Activated naive CD4-positive, alpha-beta T cell treated with anti-CD3 and anti-CD28 coated beads, Interleukin-2, amount 50 U/mL, for 72 hours (primary cell): ENCODE measurements around the gene OGFRL1. TPM values are rescaled to one million over a fixed set of nuclear protein-coding genes. Genes with fewer than 3 reads are reported as not detected.
"Not testable (repeated sequence)": the region's sequence is repeated elsewhere in the genome, so short reads cannot be mapped to it uniquely, and the experiment has no call there.

ENCODE experiments used
- ATAC-seq, 2 donors: fragments of 150-1000 bp; cut with Tn5 transposase; 2 replicates each; pipeline ENCODE4 v1.10.0; 2021; ENCODE audit warnings: mild to moderate bottlenecking in 2 of 2, moderate library complexity in 2 of 2
- DNase-seq, 2 donors: peaks; one replicate each; pipeline ENCODE4 v3.0.0; 2021 to 2022; ENCODE audit warnings: low spot score in 2 of 2
- H3K27ac Mint-ChIP-seq, 2 donors: one replicate each; pipeline ENCODE4 v1.8.0; 2022; ENCODE audit warnings: mild to moderate bottlenecking in 2 of 2, mixed read lengths in 2 of 2
- H3K36me3 Mint-ChIP-seq, 2 donors: one replicate each; pipeline ENCODE4 v1.8.0; 2022; ENCODE audit warnings: mixed read lengths in 2 of 2
- H3K9me3 Mint-ChIP-seq, 2 donors: one replicate each; pipeline ENCODE4 v1.8.0; 2022; ENCODE audit warnings: mixed read lengths in 2 of 2
- total RNA-seq, 2 donors: library from RNA; stranded (reverse); gene quantifications; one replicate each; pipeline ENCODE4 v1.2.3, GENCODE V29; 2022

Gene OGFRL1
- 1 to 10 TPM; 1.3 to 4.2 TPM for total RNA-seq

DNA sequence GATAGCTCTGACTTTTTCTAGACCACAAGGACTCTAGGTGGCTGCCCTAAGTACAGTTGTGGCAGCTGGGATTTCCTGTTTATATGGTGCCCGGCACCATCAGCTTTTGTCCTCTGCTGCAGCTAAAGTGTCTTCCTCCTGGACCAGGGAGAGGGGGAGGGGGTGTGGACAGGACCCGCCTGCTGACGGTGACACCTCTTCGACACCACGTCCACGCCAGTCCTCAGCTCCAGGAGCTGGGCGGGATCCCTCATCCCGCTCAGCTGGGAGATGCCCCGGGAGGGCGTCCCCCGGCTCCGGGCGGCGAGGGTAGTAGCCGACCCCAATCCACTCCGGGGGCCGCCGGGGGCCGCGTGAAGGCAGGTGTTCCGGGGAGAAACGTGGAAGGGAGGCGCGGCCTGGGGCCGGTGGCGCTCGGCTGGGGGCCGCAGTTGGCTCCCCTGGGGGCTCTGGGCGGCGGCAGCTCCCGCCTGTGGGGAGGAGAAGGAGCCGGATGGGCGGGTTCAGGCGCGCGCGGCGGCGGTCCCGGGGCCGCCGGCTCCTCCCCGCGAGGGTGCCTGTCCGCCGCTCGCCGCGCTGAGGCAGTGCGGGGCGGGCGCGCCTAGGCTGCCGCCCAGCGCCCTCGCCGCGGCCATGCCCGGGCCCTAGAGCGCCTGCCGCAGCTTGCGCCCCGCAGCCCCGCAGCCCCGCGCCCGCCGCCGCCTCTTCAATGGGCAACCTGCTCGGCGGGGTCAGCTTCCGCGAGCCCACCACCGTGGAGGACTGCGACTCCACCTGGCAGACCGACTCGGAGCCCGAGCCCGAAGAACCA lies at the start of gene OGFRL1:
OGFRL1 (plus strand) TSS at position 584 of the 811 bp plus-strand sequence; CDS start at position 710, 126 bp downstream.
- ATAC-seq = peak; percentile 88 to 91
- DNase-seq = peak; percentile 65 to 75
- H3K27ac Mint-ChIP-seq = peak within 1 kb of the TSS; percentile 61 to 92
- H3K36me3 Mint-ChIP-seq = peaks cover 0 to 17% of the 10 kb centered on the region in 2 donors
- no peaks in the 10 kb centered on the region for H3K9me3 Mint-ChIP-seq

DNA sequence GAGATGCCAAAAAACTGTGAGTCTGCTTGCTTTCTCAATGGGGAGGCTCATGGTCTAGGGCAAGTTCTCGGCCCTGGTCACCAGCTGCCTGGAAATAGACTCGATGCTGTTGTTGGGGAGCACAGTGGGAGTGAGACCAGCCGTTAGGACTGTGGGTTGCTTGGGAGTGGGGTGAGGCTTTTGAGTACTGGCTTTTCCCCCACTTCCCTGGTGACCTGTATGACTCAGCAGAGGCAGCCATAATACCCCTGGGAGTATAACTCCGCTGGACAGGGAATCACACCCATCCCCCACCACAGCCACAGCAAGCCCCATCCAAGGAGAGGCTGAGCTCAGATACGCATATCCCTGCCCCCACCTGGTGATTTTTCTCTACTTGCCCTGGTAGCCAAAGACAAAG lies 48.9 kb upstream of the OGFRL1 start:
- Mint-ChIP-seq H3K36me3 (peaks cover 0 to 7% of the 10 kb centered on the region in 2 donors), H3K9me3 (no peaks in the 10 kb centered on the region), H3K27ac (no peak overlapping the region)
- no peak for DNase-seq
- no peak for ATAC-seq

GRCh38 chr6:71245265-71246049 lies 43.2 kb upstream of the OGFRL1 start:
- no peak overlapping the region for H3K27ac Mint-ChIP-seq
- ATAC-seq (no peak), DNase-seq (no peak)
- no peaks in the 10 kb centered on the region for H3K9me3 Mint-ChIP-seq
- H3K36me3 Mint-ChIP-seq = no peaks in the 10 kb centered on the region

DNA sequence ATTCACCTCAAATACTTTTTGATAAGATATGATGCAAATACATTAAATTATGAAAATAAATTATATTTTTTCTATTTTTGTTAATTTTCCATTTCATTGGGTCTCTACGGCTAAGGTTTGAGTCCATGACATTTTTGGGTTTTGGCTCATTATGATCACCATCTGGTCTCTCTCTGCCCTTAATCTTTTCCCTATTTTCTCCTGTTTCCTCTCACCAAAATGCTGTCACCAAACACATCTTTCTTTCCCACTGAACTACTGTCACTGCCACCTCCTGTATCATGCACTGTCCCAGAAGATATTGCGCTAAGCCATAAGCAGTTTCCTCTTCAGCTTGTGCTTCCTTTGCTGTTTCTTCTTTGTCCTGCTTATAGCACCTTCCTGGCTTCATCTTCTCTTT lies 42.0 kb upstream of the OGFRL1 start:
- DNase-seq = no peak
- Mint-ChIP-seq H3K27ac (no peak overlapping the region), H3K36me3 (no peaks in the 10 kb centered on the region), H3K9me3 (no peaks in the 10 kb centered on the region)
- no peak for ATAC-seq

- ATAC-seq (no peak), DNase-seq (no peak)
- no peaks in the 10 kb centered on the region for H3K9me3 Mint-ChIP-seq
- H3K36me3 Mint-ChIP-seq = no peaks in the 10 kb centered on the region
- no peak overlapping the region for H3K27ac Mint-ChIP-seq
These were observed 40.3 kb upstream of the OGFRL1 start for GRCh38 chr6:71248306-71248765.

DNA sequence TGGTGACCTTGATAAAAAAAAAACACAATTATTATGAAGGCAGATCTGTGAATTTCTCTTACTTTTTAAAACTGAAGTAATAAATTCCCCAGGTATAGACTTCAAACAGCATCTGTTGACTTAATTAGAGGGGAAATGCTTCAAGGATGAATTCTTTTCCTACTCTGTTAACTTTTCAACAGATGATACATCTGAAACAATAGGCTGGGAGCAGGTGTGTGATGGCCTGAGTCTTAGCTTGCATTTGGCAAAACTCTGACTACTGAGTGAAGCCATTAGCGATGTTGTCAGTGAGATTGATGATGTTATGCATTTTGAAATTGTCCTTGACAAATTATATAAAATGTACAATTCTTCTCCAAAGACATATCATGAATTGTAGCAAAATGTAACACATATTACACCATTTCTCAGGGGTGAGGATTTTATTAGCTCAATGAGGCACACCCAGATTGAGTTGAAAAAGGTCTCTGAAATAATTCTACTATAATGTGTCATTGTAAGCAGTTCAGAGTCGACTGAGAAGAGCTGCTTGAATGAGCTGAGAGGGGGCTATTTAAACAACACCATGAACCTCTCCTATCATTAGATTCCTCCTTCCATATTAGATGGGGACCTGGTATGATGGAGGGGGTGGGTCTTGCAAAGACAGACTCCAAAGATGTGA lies 39.6 kb upstream of the OGFRL1 start:
- Mint-ChIP-seq H3K27ac (no peak overlapping the region), H3K36me3 (no peaks in the 10 kb centered on the region), H3K9me3 (no peaks in the 10 kb centered on the region)
- DNase-seq (no peak), ATAC-seq (no peak)

DNA sequence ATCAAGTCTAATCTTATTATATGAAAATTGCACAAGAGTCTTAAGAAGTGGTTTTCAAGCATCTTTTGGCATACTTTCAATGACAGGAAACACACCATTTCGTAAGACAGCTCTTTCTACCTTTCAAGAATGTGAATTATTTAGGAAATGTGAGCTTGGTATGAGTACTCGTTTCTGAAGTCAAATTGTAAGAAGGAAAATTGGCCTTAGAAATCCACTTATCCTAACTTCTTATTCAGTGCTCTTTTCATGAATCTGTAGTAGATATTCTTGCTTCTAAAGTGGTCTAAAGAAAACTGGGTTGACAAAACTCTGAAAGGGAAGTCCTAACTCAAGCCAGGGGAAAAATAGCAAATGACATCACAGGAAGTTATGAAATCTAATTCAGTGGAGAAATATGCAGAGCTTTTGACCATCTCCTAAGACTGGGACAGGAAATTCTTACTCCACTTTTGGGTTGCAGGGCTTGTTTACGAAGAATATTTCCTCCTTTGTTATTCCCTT lies 38.5 kb upstream of the OGFRL1 start:
- no peak overlapping the region for H3K27ac Mint-ChIP-seq
- ATAC-seq (no peak), DNase-seq (no peak)
- no peaks in the 10 kb centered on the region for H3K36me3 Mint-ChIP-seq
- no peaks in the 10 kb centered on the region for H3K9me3 Mint-ChIP-seq

DNA sequence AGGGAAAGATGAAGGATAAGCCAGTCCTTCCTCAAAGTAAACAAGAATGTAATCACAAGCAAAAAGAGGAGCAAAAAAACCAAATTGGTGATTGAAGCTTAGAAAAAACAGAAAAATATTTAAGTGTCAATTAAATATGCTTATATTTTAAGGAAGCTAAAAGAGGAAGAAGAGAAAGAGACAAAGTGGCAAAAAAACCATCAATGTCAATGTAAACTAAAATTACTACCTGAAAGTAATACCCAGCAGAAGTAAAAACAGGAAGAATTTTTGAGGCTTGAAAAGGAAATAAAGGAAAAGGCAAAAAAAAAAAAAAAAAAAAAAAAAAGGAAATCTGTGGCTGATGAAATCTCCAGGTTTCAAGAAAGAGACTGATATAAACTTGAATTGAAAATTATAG lies 36.2 kb upstream of the OGFRL1 start:
- DNase-seq (no peak), ATAC-seq (no peak)
- H3K27ac Mint-ChIP-seq = no peak overlapping the region
- H3K36me3 Mint-ChIP-seq = no peaks in the 10 kb centered on the region
- no peaks in the 10 kb centered on the region for H3K9me3 Mint-ChIP-seq

GRCh38 chr6:71252960-71253359 lies 35.7 kb upstream of the OGFRL1 start:
- no peak overlapping the region for H3K27ac Mint-ChIP-seq
- no peak for ATAC-seq
- DNase-seq = no peak
- no peaks in the 10 kb centered on the region for H3K9me3 Mint-ChIP-seq
- no peaks in the 10 kb centered on the region for H3K36me3 Mint-ChIP-seq

- H3K27ac Mint-ChIP-seq = no peak overlapping the region
- ATAC-seq (no peak), DNase-seq (no peak)
- H3K9me3 Mint-ChIP-seq = no peaks in the 10 kb centered on the region
- no peaks in the 10 kb centered on the region for H3K36me3 Mint-ChIP-seq
These were observed 34.3 kb upstream of the OGFRL1 start for GRCh38 chr6:71254323-71254722.

DNA sequence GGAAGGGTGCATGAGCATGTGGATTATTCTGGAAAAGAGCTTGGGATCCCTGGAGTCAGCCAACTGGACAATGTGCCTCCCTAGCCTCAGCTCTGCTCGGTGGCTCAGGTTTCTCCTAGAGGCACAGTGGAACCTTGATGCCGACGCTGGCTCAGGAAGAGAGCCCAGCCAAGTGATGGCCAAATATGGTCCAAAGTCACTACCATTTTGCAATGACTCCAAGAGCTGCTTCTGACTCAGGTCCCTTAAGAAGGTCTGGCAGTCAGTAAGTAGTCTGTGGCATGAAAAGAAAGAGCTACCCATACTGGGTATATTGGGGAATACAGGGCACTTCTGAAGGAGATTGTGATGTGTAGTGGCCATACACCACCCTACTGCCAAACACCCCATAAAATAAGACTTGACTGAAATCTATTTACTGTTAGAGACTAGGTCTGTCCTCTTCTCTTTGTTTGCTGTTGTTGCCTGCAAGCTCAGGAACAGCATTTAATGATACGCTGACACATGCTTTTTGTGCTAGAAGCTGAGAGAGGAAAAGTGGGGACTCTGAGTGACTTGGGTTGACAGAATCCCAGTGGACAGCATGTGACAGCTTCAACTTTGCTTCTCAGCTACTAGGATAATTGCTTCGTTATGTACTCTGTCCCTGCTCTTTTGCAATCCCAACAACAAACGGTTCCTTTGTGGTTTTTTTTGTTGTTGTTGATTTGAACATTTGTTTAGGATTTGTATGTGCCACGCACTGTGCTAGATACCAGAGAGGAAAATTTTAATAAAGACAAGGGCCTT lies 30.3 kb upstream of the OGFRL1 start:
- Mint-ChIP-seq H3K9me3 (no peaks in the 10 kb centered on the region), H3K27ac (no peak overlapping the region), H3K36me3 (no peaks in the 10 kb centered on the region)
- DNase-seq = no peak
- ATAC-seq = no peak

DNA sequence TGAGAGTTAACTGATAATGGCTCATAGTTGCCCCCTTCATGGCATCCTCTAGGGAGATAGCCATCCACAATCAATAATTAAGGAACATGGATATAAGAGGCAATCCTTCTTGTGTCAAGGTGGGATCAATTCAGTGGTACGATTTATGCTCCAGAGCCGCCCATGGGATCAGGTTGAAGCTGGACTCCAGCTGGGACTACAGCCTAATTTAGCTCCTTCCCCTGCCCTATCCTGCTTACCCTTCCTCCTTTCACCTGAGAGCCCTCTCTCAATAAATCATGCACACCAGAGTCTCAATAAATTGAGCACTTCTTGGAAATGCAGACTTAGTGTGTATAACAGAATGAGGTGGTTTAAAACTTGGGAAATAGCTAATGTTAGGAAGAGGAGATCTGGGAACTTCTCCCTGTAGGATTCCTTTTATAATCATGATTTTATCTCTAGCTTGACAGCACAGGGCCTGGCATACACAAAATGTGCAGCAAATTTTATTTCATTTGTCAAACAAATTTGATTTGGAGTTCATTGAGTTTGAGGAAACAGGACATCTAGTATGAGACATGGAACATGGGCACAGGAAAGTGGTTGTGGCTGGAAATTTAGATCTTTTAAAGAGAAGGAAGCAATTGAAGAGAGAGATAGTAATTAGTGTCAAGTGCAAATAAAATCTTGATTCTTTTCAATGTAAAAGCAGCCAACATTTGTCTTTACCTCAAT lies 28.6 kb upstream of the OGFRL1 start:
- ATAC-seq (no peak), DNase-seq (no peak)
- H3K27ac Mint-ChIP-seq = no peak overlapping the region
- H3K9me3 Mint-ChIP-seq = no peaks in the 10 kb centered on the region
- no peaks in the 10 kb centered on the region for H3K36me3 Mint-ChIP-seq

- DNase-seq = no peak
- Mint-ChIP-seq H3K9me3 (no peaks in the 10 kb centered on the region), H3K27ac (no peak overlapping the region), H3K36me3 (no peaks in the 10 kb centered on the region)
- no peak for ATAC-seq
These were observed 25.7 kb upstream of the OGFRL1 start for GRCh38 chr6:71262914-71263313.

- DNase-seq, H3K27ac Mint-ChIP-seq, ATAC-seq, H3K9me3 Mint-ChIP-seq: not testable (repeated sequence)
- peaks cover 10 to 14% of the 10 kb centered on the region in 2 donors for H3K36me3 Mint-ChIP-seq
These were observed 22.2 kb upstream of the OGFRL1 start for GRCh38 chr6:71266392-71266791.

GRCh38 chr6:71268735-71269437 lies 19.7 kb upstream of the OGFRL1 start:
- DNase-seq (no peak), ATAC-seq (no peak)
- H3K27ac Mint-ChIP-seq = no peak overlapping the region
- peaks cover 16 to 18% of the 10 kb centered on the region in 2 donors for H3K36me3 Mint-ChIP-seq
- peaks cover 7 to 9% of the 10 kb centered on the region in 2 donors for H3K9me3 Mint-ChIP-seq
